ENCODE results near the gene CDH6.

Gene CDH6

GRCh38 chr5:31215236-31215635, 21.8 kb downstream of the CDH6 start:
- TF ChIP-seq GATA2 (IDR thresholded peaks at IDR 0.05; ENCODE audit: low read depth, low read length) (no peak), GATA3 (IDR thresholded peaks at IDR 0.05; ENCODE audit: low read depth, low read length) (no peak)

- TF ChIP-seq GATA2 (IDR thresholded peaks at IDR 0.05; ENCODE audit: low read depth, low read length) (no peak), GATA3 (IDR thresholded peaks at IDR 0.05; ENCODE audit: low read depth, low read length) (no peak)
Measured at GRCh38 chr5:31217446-31217845, 24.0 kb downstream of the CDH6 start.

- no peak for TF ChIP-seq GATA3 (IDR thresholded peaks at IDR 0.05; ENCODE audit: low read depth, low read length)
- no peak for TF ChIP-seq GATA2 (IDR thresholded peaks at IDR 0.05; ENCODE audit: low read depth, low read length)
Measured at GRCh38 chr5:31218978-31219377, 25.5 kb downstream of the CDH6 start.

GRCh38 chr5:31221001-31221400, 27.5 kb downstream of the CDH6 start:
- TF ChIP-seq GATA2 (IDR thresholded peaks at IDR 0.05; ENCODE audit: low read depth, low read length) = no peak
- no peak for TF ChIP-seq GATA3 (IDR thresholded peaks at IDR 0.05; ENCODE audit: low read depth, low read length)

- no peak for TF ChIP-seq GATA2 (IDR thresholded peaks at IDR 0.05; ENCODE audit: low read depth, low read length)
- no peak for TF ChIP-seq GATA3 (IDR thresholded peaks at IDR 0.05; ENCODE audit: low read depth, low read length)
Measured at GRCh38 chr5:31225118-31225517, 31.6 kb downstream of the CDH6 start.

GRCh38 chr5:31225613-31226012, 32.1 kb downstream of the CDH6 start:
- TF ChIP-seq GATA3 (IDR thresholded peaks at IDR 0.05; ENCODE audit: low read depth, low read length) (no peak), GATA2 (IDR thresholded peaks at IDR 0.05; ENCODE audit: low read depth, low read length) (no peak)

GRCh38 chr5:31226651-31227050, 33.2 kb downstream of the CDH6 start:
- TF ChIP-seq GATA3 (IDR thresholded peaks at IDR 0.05; ENCODE audit: low read depth, low read length) (no peak), GATA2 (IDR thresholded peaks at IDR 0.05; ENCODE audit: low read depth, low read length) (no peak)

- no peak for TF ChIP-seq GATA3 (IDR thresholded peaks at IDR 0.05; ENCODE audit: low read depth, low read length)
- no peak for TF ChIP-seq GATA2 (IDR thresholded peaks at IDR 0.05; ENCODE audit: low read depth, low read length)
Measured at GRCh38 chr5:31229266-31229665, 35.8 kb downstream of the CDH6 start.

GRCh38 chr5:31231177-31231838, 37.8 kb downstream of the CDH6 start:
- TF ChIP-seq GATA3 (IDR thresholded peaks at IDR 0.05; ENCODE audit: low read depth, low read length) (no peak), GATA2 (IDR thresholded peaks at IDR 0.05; ENCODE audit: low read depth, low read length) (no peak)

- TF ChIP-seq GATA2 (IDR thresholded peaks at IDR 0.05; ENCODE audit: low read depth, low read length) = no peak
- no peak for TF ChIP-seq GATA3 (IDR thresholded peaks at IDR 0.05; ENCODE audit: low read depth, low read length)
Measured at GRCh38 chr5:31232273-31232888, 38.9 kb downstream of the CDH6 start.

- TF ChIP-seq GATA3 (IDR thresholded peaks at IDR 0.05; ENCODE audit: low read depth, low read length) (no peak), GATA2 (IDR thresholded peaks at IDR 0.05; ENCODE audit: low read depth, low read length) (no peak)
Measured at GRCh38 chr5:31235381-31235780, 41.9 kb downstream of the CDH6 start.

- no peak for TF ChIP-seq GATA2 (IDR thresholded peaks at IDR 0.05; ENCODE audit: low read depth, low read length)
- no peak for TF ChIP-seq GATA3 (IDR thresholded peaks at IDR 0.05; ENCODE audit: low read depth, low read length)
Measured at GRCh38 chr5:31236339-31236738, 42.9 kb downstream of the CDH6 start.

- TF ChIP-seq GATA3 (IDR thresholded peaks at IDR 0.05; ENCODE audit: low read depth, low read length) (no peak), GATA2 (IDR thresholded peaks at IDR 0.05; ENCODE audit: low read depth, low read length) (peak; percentile 61)
Measured at GRCh38 chr5:31237174-31237573, 43.7 kb downstream of the CDH6 start.

GRCh38 chr5:31238497-31238896, 45.0 kb downstream of the CDH6 start:
- no peak for TF ChIP-seq GATA3 (IDR thresholded peaks at IDR 0.05; ENCODE audit: low read depth, low read length)
- no peak for TF ChIP-seq GATA2 (IDR thresholded peaks at IDR 0.05; ENCODE audit: low read depth, low read length)

GRCh38 chr5:31244921-31245320, 51.4 kb downstream of the CDH6 start:
- TF ChIP-seq GATA3 (IDR thresholded peaks at IDR 0.05; ENCODE audit: low read depth, low read length) (no peak), GATA2 (IDR thresholded peaks at IDR 0.05; ENCODE audit: low read depth, low read length) (no peak)
